Measurements from ENCODE around the gene ISG15. TPM values are rescaled to one million over a fixed set of nuclear protein-coding genes. Genes with fewer than 3 reads are reported as not detected.
A peak's percentile ranks its signal among the peaks of the same experiment; 100 is the strongest.

The ISG15 gene
- total and polyA plus RNA-seq, 7 donors, result 2.9 to 22.1 (median 12.4) TPM

- Histone ChIP-seq H3K4me3 (no peak overlapping the region), H3K9me3 (no peaks in the 10 kb centered on the region), H3K27ac (no peak overlapping the region), H3K36me3 (ENCODE audit: insufficient read depth in 1 of 2, low read depth in 1 of 2) (no peaks in the 10 kb centered on the region), H3K4me1 (no peaks in the 10 kb centered on the region), H3K27me3 (ENCODE audit: insufficient read depth in 3 of 3, low read length in 2 of 3) (peaks cover 0 to 10% (median 0%) of the 10 kb centered on the region in 3 donors)
- ATAC-seq (no peak), DNase-seq (peak; percentile 15 to 49)
- 47 to 59% (median 56%) methylated on average over 24 to 30 of the region's 30 CpGs for WGBS, 3 donors
- TF ChIP-seq CTCF (IDR thresholded peaks at IDR 0.05), result no peak
- intact Hi-C loops (cut with DNase I), result no loop called here
Observed at GRCh38 chr1:995665-996633, 17.3 kb upstream of the ISG15 start.

GRCh38 chr1:996851-997712 lies 16.2 kb upstream of the ISG15 start:
- Histone ChIP-seq H3K9me3 (no peaks in the 10 kb centered on the region), H3K27me3 (ENCODE audit: insufficient read depth in 3 of 3, low read length in 2 of 3) (peaks cover 0 to 10% (median 0%) of the 10 kb centered on the region in 3 donors), H3K36me3 (ENCODE audit: insufficient read depth in 1 of 2, low read depth in 1 of 2) (no peaks in the 10 kb centered on the region), H3K4me1 (no peaks in the 10 kb centered on the region), H3K4me3 (no peak overlapping the region), H3K27ac (no peak overlapping the region)
- DNase-seq (peak in 1 of 2 donors; percentile 48), ATAC-seq (no peak)
- TF ChIP-seq CTCF (IDR thresholded peaks at IDR 0.05), result no peak
- 71 to 75% (median 72%) methylated on average over 22 to 24 of the region's 24 CpGs for WGBS, 3 donors
- intact Hi-C loops (cut with DNase I), result no loop called here

- H3K36me3 ChIP-seq (ENCODE audit: insufficient read depth in 1 of 2, low read depth in 1 of 2), result no peaks in the 10 kb centered on the region
- peaks cover 0 to 10% (median 0%) of the 10 kb centered on the region in 3 donors for H3K27me3 ChIP-seq (ENCODE audit: insufficient read depth in 3 of 3, low read length in 2 of 3)
- intact Hi-C loops (cut with DNase I), result no loop called here
- DNase-seq (peak; percentile 12 to 47), ATAC-seq (no peak)
- H3K27ac ChIP-seq, result no peak overlapping the region
- TF ChIP-seq CTCF (IDR thresholded peaks at IDR 0.05), result no peak
- WGBS, 3 donors, result 87% methylated on average over 3 of the region's 3 CpGs; no CpG with 5 or more reads in 1 of the 3 donors
- H3K9me3 ChIP-seq, result no peaks in the 10 kb centered on the region
- H3K4me3 ChIP-seq, result no peak overlapping the region
- H3K4me1 ChIP-seq, result no peaks in the 10 kb centered on the region
Observed at GRCh38 chr1:997713-997992, 15.6 kb upstream of the ISG15 start.

- Histone ChIP-seq H3K36me3 (ENCODE audit: insufficient read depth in 1 of 2, low read depth in 1 of 2) (no peaks in the 10 kb centered on the region), H3K27ac (no peak overlapping the region), H3K4me1 (no peaks in the 10 kb centered on the region), H3K9me3 (no peaks in the 10 kb centered on the region), H3K4me3 (peak overlapping the region; percentile 81), H3K27me3 (ENCODE audit: insufficient read depth in 3 of 3, low read length in 2 of 3) (peaks cover 0 to 10% (median 0%) of the 10 kb centered on the region in 3 donors)
- no peak for TF ChIP-seq CTCF (IDR thresholded peaks at IDR 0.05)
- DNase-seq, result peak; percentile 12 to 50
- ATAC-seq, result no peak
- 53 to 64% (median 54%) methylated on average over 59 to 75 of the region's 75 CpGs for WGBS, 3 donors
- intact Hi-C loops (cut with DNase I), result loop anchor here in 1 of 2 donors (2.0 kb wide), 1 partner anchor 13 kb away; no protein-coding TSS in a partner anchor
Observed at GRCh38 chr1:997993-998744, 15.1 kb upstream of the ISG15 start.
